CD4-positive, alpha-beta T cell (primary cell): ENCODE measurements around the gene PLD4. TPM values are rescaled to one million over a fixed set of nuclear protein-coding genes. Genes with fewer than 3 reads are reported as not detected.

Experiments used
- ATAC-seq: fragments of 200-7000 bp; cut with Tn5 transposase; one replicate; pipeline ENCODE4 v1.10.0; 2022; ENCODE audit warnings: mild to moderate bottlenecking; ENCODE audit not compliant: poor library complexity
- CTCF ChIA-PET: fragments of 350-600 bp; sonication (Branson Sonifier 250); formaldehyde crosslinking; loops from one replicate; lab custom pipeline; 2021; ENCODE audit warnings: antibody characterized with exemption, inconsistent platforms; lab: Charles Lee
- POLR2A ChIA-PET: fragments of 350-600 bp; sonication (Branson Sonifier 250); formaldehyde crosslinking; loops from one replicate; lab custom pipeline; 2021; ENCODE audit warnings: antibody characterized with exemption, inconsistent platforms; lab: Charles Lee
- DNase-seq, 14 experiments: peaks; one replicate each; pipeline ENCODE4 v3.0.0-alpha.2; 2013 to 2020; ENCODE audit warnings: mixed read lengths in 2 of 14
- H3K27ac ChIP-seq, 2 donors: one replicate each; pipeline versions ENCODE4 v1.5.1 to v1.7.0; 2013; ENCODE audit warnings: low read length in 2 of 2, low read depth in 1 of 2, mild to moderate bottlenecking in 1 of 2
- H3K27me3 ChIP-seq, 2 experiments: 1 replicate in 1 of 2; 2 replicates in 1 of 2; pipeline versions ENCODE4 v1.6.1 to v1.7.0; 2013; ENCODE audit warnings: low read length in 2 of 2, control low read depth in 1 of 2, mild to moderate bottlenecking in 1 of 2, moderate library complexity in 1 of 2; ENCODE audit not compliant: insufficient read depth in 2 of 2, control insufficient read depth in 1 of 2
- H3K36me3 ChIP-seq: one replicate; pipeline ENCODE4 v1.6.1; 2013; ENCODE audit warnings: low read length, control low read depth; ENCODE audit not compliant: insufficient read depth
- H3K4me1 ChIP-seq: one replicate; pipeline ENCODE4 v1.6.1; 2013; ENCODE audit warnings: low read length, control low read depth; ENCODE audit not compliant: insufficient read depth
- H3K4me3 ChIP-seq: one replicate; pipeline ENCODE4 v1.5.1; 2013; ENCODE audit warnings: mild to moderate bottlenecking, low read length, moderate library complexity
- H3K9me3 ChIP-seq, 2 experiments: 1 replicate in 1 of 2; 2 replicates in 1 of 2; pipeline versions ENCODE4 v1.6.1 to v1.7.0; 2013; ENCODE audit warnings: low read length in 2 of 2, mild to moderate bottlenecking in 2 of 2, control low read depth in 1 of 2, moderate library complexity in 1 of 2; ENCODE audit not compliant: control insufficient read depth in 1 of 2, insufficient read depth in 1 of 2
- H3K27ac Mint-ChIP-seq: one replicate; pipeline ENCODE4 v1.8.0; 2020; ENCODE audit warnings: mixed read lengths
- H3K27me3 Mint-ChIP-seq: one replicate; pipeline ENCODE4 v1.8.0; 2021; ENCODE audit warnings: mixed read lengths
- H3K36me3 Mint-ChIP-seq: one replicate; pipeline ENCODE4 v1.8.0; 2021; ENCODE audit warnings: low read depth, mixed read lengths
- H3K4me1 Mint-ChIP-seq: one replicate; pipeline ENCODE4 v1.8.0; 2021; ENCODE audit warnings: low read depth, mixed read lengths
- H3K4me3 Mint-ChIP-seq: one replicate; pipeline ENCODE4 v1.8.0; 2020; ENCODE audit warnings: mild to moderate bottlenecking, mixed read lengths
- H3K9me3 Mint-ChIP-seq: one replicate; pipeline ENCODE4 v1.8.0; 2020; ENCODE audit warnings: mixed read lengths
- intact Hi-C, 2 experiments: fragments of 100-400 bp; cut with DNase I in 1 of 2; cut with micrococcal nuclease in 1 of 2; formaldehyde crosslinking; loops; one replicate each; pipeline versions ENCODE4 v1.15.1 to v1.9.0; 2023 to 2025; cut with DNase I, micrococcal nuclease
- total RNA-seq, 174 experiments: library from RNA in 2 of 174; stranded (reverse) in 2 of 174; gene quantifications; one replicate each; pipeline ENCODE4 v1.2.3 and lab custom pipeline; 2021 to 2026
- TF ChIP-seq, protein P1 (sequence below): fragments of 200-600 bp; IDR thresholded peaks from one replicate; pipeline ENCODE4 v1.8.0; 2022; ENCODE audit warnings: antibody characterized with exemption, mild to moderate bottlenecking

The PLD4 gene
- total RNA-seq, 2 experiments from 2014 or later, result 1.6 to 2.1 TPM

GRCh38 chr14:104893435-104894207 lies 31.1 kb upstream of the PLD4 start:
- ChIA-PET POLR2A (no interaction called here), CTCF (no interaction called here)
- Histone ChIP-seq H3K36me3 (no peaks in the 10 kb centered on the region), H3K27ac (no peak overlapping the region), H3K9me3 (no peaks in the 10 kb centered on the region), H3K27me3 (no peaks in the 10 kb centered on the region), H3K4me1 (no peaks in the 10 kb centered on the region), H3K4me3 (no peak overlapping the region)
- DNase-seq, result no peak
- Mint-ChIP-seq H3K4me1 (peaks cover 4% of the 10 kb centered on the region), H3K36me3 (no peaks in the 10 kb centered on the region), H3K27me3 (no peaks in the 10 kb centered on the region), H3K27ac (no peak overlapping the region), H3K9me3 (no peaks in the 10 kb centered on the region), H3K4me3 (no peak overlapping the region)
- no peak for ATAC-seq
- intact Hi-C loops, result no loop called here
- TF ChIP-seq, protein P1, sequence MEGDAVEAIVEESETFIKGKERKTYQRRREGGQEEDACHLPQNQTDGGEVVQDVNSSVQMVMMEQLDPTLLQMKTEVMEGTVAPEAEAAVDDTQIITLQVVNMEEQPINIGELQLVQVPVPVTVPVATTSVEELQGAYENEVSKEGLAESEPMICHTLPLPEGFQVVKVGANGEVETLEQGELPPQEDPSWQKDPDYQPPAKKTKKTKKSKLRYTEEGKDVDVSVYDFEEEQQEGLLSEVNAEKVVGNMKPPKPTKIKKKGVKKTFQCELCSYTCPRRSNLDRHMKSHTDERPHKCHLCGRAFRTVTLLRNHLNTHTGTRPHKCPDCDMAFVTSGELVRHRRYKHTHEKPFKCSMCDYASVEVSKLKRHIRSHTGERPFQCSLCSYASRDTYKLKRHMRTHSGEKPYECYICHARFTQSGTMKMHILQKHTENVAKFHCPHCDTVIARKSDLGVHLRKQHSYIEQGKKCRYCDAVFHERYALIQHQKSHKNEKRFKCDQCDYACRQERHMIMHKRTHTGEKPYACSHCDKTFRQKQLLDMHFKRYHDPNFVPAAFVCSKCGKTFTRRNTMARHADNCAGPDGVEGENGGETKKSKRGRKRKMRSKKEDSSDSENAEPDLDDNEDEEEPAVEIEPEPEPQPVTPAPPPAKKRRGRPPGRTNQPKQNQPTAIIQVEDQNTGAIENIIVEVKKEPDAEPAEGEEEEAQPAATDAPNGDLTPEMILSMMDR, result no peak

DNA sequence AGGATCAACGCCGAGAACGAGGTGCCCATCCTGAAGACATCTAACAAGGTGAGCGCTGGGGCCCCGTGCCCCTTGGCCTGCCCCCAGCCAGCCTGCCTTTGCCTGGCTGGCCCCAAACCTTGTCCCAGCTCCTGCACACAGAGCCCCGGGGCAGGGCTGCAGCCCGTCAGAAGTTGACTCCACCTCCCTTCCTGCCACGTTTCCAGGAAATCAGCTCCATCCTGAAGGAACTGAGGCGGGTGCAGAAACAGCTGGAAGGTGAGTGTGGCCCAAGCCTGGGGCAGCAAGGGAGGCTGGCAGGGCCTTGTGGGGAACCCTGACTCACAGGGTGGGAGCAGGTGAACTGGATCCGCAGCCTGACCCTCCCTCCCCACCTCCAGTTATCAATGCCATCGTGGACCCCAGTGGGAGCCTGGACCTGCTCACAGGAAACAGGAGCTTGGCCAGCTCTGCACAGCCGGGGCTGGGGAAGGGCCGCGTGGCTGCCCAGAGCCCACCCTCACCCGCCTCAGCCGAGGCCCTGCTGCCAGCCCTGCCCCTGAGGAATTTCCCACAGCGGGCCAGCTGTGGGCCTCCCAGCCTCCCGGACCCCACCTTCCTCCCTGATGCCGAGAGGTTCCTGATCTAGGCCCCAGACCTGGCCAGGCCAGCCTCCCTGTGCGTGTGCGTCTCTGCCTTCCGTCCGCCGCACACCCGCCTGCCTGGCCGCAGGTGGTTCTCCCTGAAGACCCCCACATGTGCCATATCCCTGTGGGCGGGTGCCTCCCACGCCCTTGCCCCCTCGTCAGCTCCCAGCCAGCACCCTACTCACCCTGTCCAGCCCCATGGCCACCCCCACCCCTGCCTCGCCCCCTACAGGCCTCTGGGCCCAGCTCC lies 30.1 kb upstream of the PLD4 start:
- ChIA-PET POLR2A (no interaction called here), CTCF (no interaction called here)
- Histone ChIP-seq H3K9me3 (no peaks in the 10 kb centered on the region), H3K36me3 (no peaks in the 10 kb centered on the region), H3K4me3 (no peak overlapping the region), H3K27me3 (no peaks in the 10 kb centered on the region), H3K27ac (no peak overlapping the region), H3K4me1 (no peaks in the 10 kb centered on the region)
- Mint-ChIP-seq H3K36me3 (no peaks in the 10 kb centered on the region), H3K4me3 (no peak overlapping the region), H3K9me3 (no peaks in the 10 kb centered on the region), H3K4me1 (peaks cover 4% of the 10 kb centered on the region), H3K27ac (no peak overlapping the region), H3K27me3 (no peaks in the 10 kb centered on the region)
- intact Hi-C loops, result no loop called here
- TF ChIP-seq, protein P1, result no peak
- DNase-seq, result peak in 1 of 14 experiments; percentile 13
- ATAC-seq, result no peak

- Mint-ChIP-seq H3K27ac (no peak overlapping the region), H3K36me3 (no peaks in the 10 kb centered on the region), H3K4me3 (no peak overlapping the region), H3K9me3 (no peaks in the 10 kb centered on the region), H3K27me3 (no peaks in the 10 kb centered on the region), H3K4me1 (peaks cover 4% of the 10 kb centered on the region)
- CTCF ChIA-PET, result no interaction called here
- intact Hi-C loops, result no loop called here
- Histone ChIP-seq H3K9me3 (no peaks in the 10 kb centered on the region), H3K4me3 (no peak overlapping the region), H3K27ac (no peak overlapping the region), H3K4me1 (no peaks in the 10 kb centered on the region), H3K36me3 (no peaks in the 10 kb centered on the region), H3K27me3 (no peaks in the 10 kb centered on the region)
- TF ChIP-seq, protein P1, result no peak
- DNase-seq, result no peak
- POLR2A ChIA-PET, result no interaction called here
- no peak for ATAC-seq
Measured at GRCh38 chr14:104895207-104895785, 29.4 kb upstream of the PLD4 start.
